Stimulated activated CD8-positive, alpha-beta memory T cell treated with anti-CD3 and anti-CD28 coated beads, Interleukin-4, amount 100 ng/mL, for 4 hours (primary cell): Measurements from ENCODE around the gene CMC4.

Experiments used
- DNase-seq, 2 donors: peaks; one replicate each; pipeline ENCODE4 v3.0.0-alpha.2; 2020; ENCODE audit warnings: low read depth in 2 of 2, low spot score in 1 of 2

The CMC4 gene

GRCh38 chrX:155054255-155054654 is 16.7 kb downstream of the CMC4 start:
- DNase-seq: no peak

GRCh38 chrX:155053656-155054055 is 17.3 kb downstream of the CMC4 start:
- DNase-seq: no peak

- no peak for DNase-seq
Observed at GRCh38 chrX:155052738-155053498, 18.0 kb downstream of the CMC4 start.

GRCh38 chrX:155048977-155049619 is 21.8 kb downstream of the CMC4 start:
- no peak for DNase-seq

GRCh38 chrX:155046811-155047528 is 24.0 kb downstream of the CMC4 start:
- no peak for DNase-seq

GRCh38 chrX:155046129-155046810 is 24.7 kb downstream of the CMC4 start:
- no peak for DNase-seq

- no peak for DNase-seq
Observed at GRCh38 chrX:155035688-155036087, 35.2 kb downstream of the CMC4 start.

GRCh38 chrX:155031657-155032056 is 39.3 kb downstream of the CMC4 start:
- DNase-seq: no peak

- no peak for DNase-seq
Observed at GRCh38 chrX:155028877-155029291, 42.1 kb downstream of the CMC4 start.

- DNase-seq: no peak
Observed at GRCh38 chrX:155028129-155028528, 42.8 kb downstream of the CMC4 start.

GRCh38 chrX:155027509-155028066 is 43.3 kb downstream of the CMC4 start:
- no peak for DNase-seq

- peak; percentile 71 to 89 for DNase-seq
Observed at GRCh38 chrX:155026727-155027508, 44.0 kb downstream of the CMC4 start, which contains the start of gene FUNDC2. Gene FUNDC2 (plus strand): TSS chrX:155026844. CDS start chrX:155026939, 95 bp downstream.

- DNase-seq: no peak
Observed at GRCh38 chrX:155026420-155026726, 44.6 kb downstream of the CMC4 start.

GRCh38 chrX:155023907-155024833 is 46.8 kb downstream of the CMC4 start:
- no peak for DNase-seq

- DNase-seq: no peak
Observed at GRCh38 chrX:155022585-155022984, 48.4 kb downstream of the CMC4 start, which contains the start of gene F8. Gene F8 (minus strand): TSS chrX:155022723. CDS start chrX:155022552, 171 bp downstream.

GRCh38 chrX:155020591-155020990 is 50.3 kb downstream of the CMC4 start:
- DNase-seq: no peak
